NCI-H69 (cell line): Measurements from ENCODE around the gene MBP.

ENCODE experiments used
- DNase-seq: peaks from one replicate; lab custom pipeline; 2025; lab: John Stamatoyannopoulos, UW

The MBP gene

GRCh38 chr18:77151033-77151771 lies 18.6 kb upstream of the MBP start:
- no peak for DNase-seq

GRCh38 chr18:77150588-77150987 lies 18.0 kb upstream of the MBP start:
- DNase-seq: no peak

GRCh38 chr18:77148289-77148688 lies 15.7 kb upstream of the MBP start:
- no peak for DNase-seq

- DNase-seq: no peak
These were observed 14.9 kb upstream of the MBP start for GRCh38 chr18:77147418-77147852.

- peak; percentile 32 for DNase-seq
These were observed 13.9 kb upstream of the MBP start for GRCh38 chr18:77146249-77147080.

GRCh38 chr18:77145364-77145901 lies 12.8 kb upstream of the MBP start:
- DNase-seq: no peak

GRCh38 chr18:77144451-77145118 lies 12.0 kb upstream of the MBP start:
- no peak for DNase-seq

- no peak for DNase-seq
These were observed 11.5 kb upstream of the MBP start for GRCh38 chr18:77144046-77144445.

GRCh38 chr18:77143196-77143595 lies 10.6 kb upstream of the MBP start:
- DNase-seq: no peak

- peak; percentile 34 for DNase-seq
These were observed 9.0 kb upstream of the MBP start for GRCh38 chr18:77141401-77142118.

GRCh38 chr18:77140439-77141109 lies 8.0 kb upstream of the MBP start:
- no peak for DNase-seq

- DNase-seq: no peak
These were observed 7.4 kb upstream of the MBP start for GRCh38 chr18:77140030-77140429.

- no peak for DNase-seq
These were observed 7.0 kb upstream of the MBP start for GRCh38 chr18:77139619-77140018.

GRCh38 chr18:77138270-77138669 lies 5.7 kb upstream of the MBP start:
- DNase-seq: no peak

GRCh38 chr18:77137851-77138250 lies 5.3 kb upstream of the MBP start:
- DNase-seq: no peak

GRCh38 chr18:77136871-77137665 lies 4.5 kb upstream of the MBP start:
- DNase-seq: no peak

GRCh38 chr18:77136076-77136718 lies 3.6 kb upstream of the MBP start:
- no peak for DNase-seq

- no peak for DNase-seq
These were observed 2.9 kb upstream of the MBP start for GRCh38 chr18:77135339-77136075.

- no peak for DNase-seq
These were observed 2.0 kb upstream of the MBP start for GRCh38 chr18:77134611-77135010.
